DMS114 treated with DMSO at 0.1 percent for 48 hours (cell line): Measurements from ENCODE around the gene ADCY3.

Experiments
- DNase-seq: peaks from one replicate; lab custom pipeline; 2025; ENCODE audit not compliant: unreplicated experiment; lab: John Stamatoyannopoulos, UW

The ADCY3 gene

GRCh38 chr2:24920098-24920808 is at the start of gene ADCY3:
TSS of gene ADCY3 (minus strand) at chr2:24920237. CDS start at chr2:24918987, 1,250 bp downstream.
- DNase-seq = no peak

- no peak for DNase-seq
Measured at GRCh38 chr2:24969784-24970183, 49.7 kb upstream of the ADCY3 start.

GRCh38 chr2:24961903-24962302 is 41.9 kb upstream of the ADCY3 start:
- DNase-seq = no peak

GRCh38 chr2:24959761-24960160 is 39.7 kb upstream of the ADCY3 start:
- DNase-seq = no peak

GRCh38 chr2:24958411-24958935 is 38.4 kb upstream of the ADCY3 start:
- no peak for DNase-seq

GRCh38 chr2:24957976-24958375 is 37.9 kb upstream of the ADCY3 start:
- no peak for DNase-seq

GRCh38 chr2:24957221-24957620 is 37.2 kb upstream of the ADCY3 start:
- no peak for DNase-seq

- DNase-seq = no peak
Measured at GRCh38 chr2:24955921-24956320, 35.9 kb upstream of the ADCY3 start.

GRCh38 chr2:24955232-24955631 is 35.2 kb upstream of the ADCY3 start:
- no peak for DNase-seq

- DNase-seq = no peak
Measured at GRCh38 chr2:24950102-24950501, 30.1 kb upstream of the ADCY3 start.

GRCh38 chr2:24948506-24948905 is 28.5 kb upstream of the ADCY3 start:
- DNase-seq = no peak

- no peak for DNase-seq
Measured at GRCh38 chr2:24947561-24948157, 27.6 kb upstream of the ADCY3 start.

GRCh38 chr2:24945907-24946306 is 25.9 kb upstream of the ADCY3 start:
- DNase-seq = no peak

- no peak for DNase-seq
Measured at GRCh38 chr2:24943427-24944053, 23.5 kb upstream of the ADCY3 start.

- DNase-seq = no peak
Measured at GRCh38 chr2:24939353-24939752, 19.3 kb upstream of the ADCY3 start.

- DNase-seq = no peak
Measured at GRCh38 chr2:24937236-24937635, 17.2 kb upstream of the ADCY3 start.

- DNase-seq = no peak
Measured at GRCh38 chr2:24935145-24935544, 15.1 kb upstream of the ADCY3 start.

GRCh38 chr2:24932715-24933114 is 12.7 kb upstream of the ADCY3 start:
- no peak for DNase-seq

- no peak for DNase-seq
Measured at GRCh38 chr2:24930768-24931167, 10.7 kb upstream of the ADCY3 start.

GRCh38 chr2:24929230-24929629 is 9.2 kb upstream of the ADCY3 start:
- no peak for DNase-seq

GRCh38 chr2:24928036-24928435 is 8.0 kb upstream of the ADCY3 start:
- DNase-seq = no peak

- no peak for DNase-seq
Measured at GRCh38 chr2:24926602-24927252, 6.7 kb upstream of the ADCY3 start.
